Activated naive CD8-positive, alpha-beta T cell treated with anti-CD3 and anti-CD28 coated beads, Interleukin-2, amount 10 ng/mL, durations not matched to agents 7 days and 5 days (primary cell): Measurements from ENCODE around the gene FAM53B. TPM values are rescaled to one million over a fixed set of nuclear protein-coding genes. Genes with fewer than 3 reads are reported as not detected.

Source experiments
- ATAC-seq: fragments of 150-1000 bp; cut with Tn5 transposase; one replicate; pipeline ENCODE4 v1.10.0; 2021; ENCODE audit warnings: low read depth, moderate library complexity
- POLR2A ChIA-PET: fragments of 350-600 bp; sonication (Branson Sonifier 250); formaldehyde crosslinking; loops from one replicate; lab custom pipeline; 2021; ENCODE audit warnings: antibody characterized with exemption; lab: Charles Lee
- DNase-seq: peaks from one replicate; pipeline ENCODE4 v3.0.0; 2021
- H3K27ac Mint-ChIP-seq: one replicate; pipeline ENCODE4 v1.8.0; 2022; ENCODE audit warnings: mild to moderate bottlenecking, mixed read lengths
- H3K27me3 Mint-ChIP-seq: one replicate; pipeline ENCODE4 v1.8.0; 2022; ENCODE audit warnings: mild to moderate bottlenecking, moderate library complexity, mixed read lengths
- H3K36me3 Mint-ChIP-seq: one replicate; pipeline ENCODE4 v1.8.0; 2021; ENCODE audit warnings: mild to moderate bottlenecking, mixed read lengths
- H3K4me1 Mint-ChIP-seq: one replicate; pipeline ENCODE4 v1.8.0; 2021; ENCODE audit warnings: mixed read lengths
- H3K4me3 Mint-ChIP-seq: one replicate; pipeline ENCODE4 v1.8.0; 2022; ENCODE audit warnings: mild to moderate bottlenecking, moderate library complexity, mixed read lengths
- H3K9me3 Mint-ChIP-seq: one replicate; pipeline ENCODE4 v1.8.0; 2021; ENCODE audit warnings: mixed read lengths
- total RNA-seq, 2 experiments: library from RNA; stranded (reverse); gene quantifications; one replicate each; pipeline ENCODE4 v1.2.3, GENCODE V29; 2021

FAM53B gene
- total RNA-seq, 2 experiments from 2014 or later: 29.8 to 33.0 TPM

DNA sequence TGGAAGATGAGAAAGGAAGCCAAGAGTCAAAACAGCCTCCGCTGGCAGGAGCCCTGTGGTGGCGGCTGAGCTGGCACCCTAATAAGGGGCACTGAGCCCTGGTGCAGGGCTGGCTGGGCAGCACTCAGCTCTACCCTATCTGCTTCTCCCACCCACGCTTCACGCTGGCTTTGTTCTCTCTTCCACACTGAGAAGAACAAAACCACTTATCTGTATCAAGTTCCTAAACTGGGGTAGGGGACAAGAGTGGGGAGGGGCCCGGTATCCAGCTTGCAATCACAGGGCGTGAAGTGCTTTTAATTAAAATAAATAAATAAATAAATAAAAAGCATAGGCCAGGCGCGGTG is 52.1 kb downstream of the FAM53B start:
- ATAC-seq: no peak
- Mint-ChIP-seq H3K4me1 (peaks cover 44% of the 10 kb centered on the region), H3K36me3 (peaks cover 26% of the 10 kb centered on the region), H3K27me3 (no peaks in the 10 kb centered on the region), H3K4me3 (no peak overlapping the region), H3K9me3 (no peaks in the 10 kb centered on the region), H3K27ac (no peak overlapping the region)
- no peak for DNase-seq
- POLR2A ChIA-PET: interaction anchor here (1.0 kb wide), 1 partner anchor 27 kb away, joined by 3 read pairs; no protein-coding TSS in a partner anchor

DNA sequence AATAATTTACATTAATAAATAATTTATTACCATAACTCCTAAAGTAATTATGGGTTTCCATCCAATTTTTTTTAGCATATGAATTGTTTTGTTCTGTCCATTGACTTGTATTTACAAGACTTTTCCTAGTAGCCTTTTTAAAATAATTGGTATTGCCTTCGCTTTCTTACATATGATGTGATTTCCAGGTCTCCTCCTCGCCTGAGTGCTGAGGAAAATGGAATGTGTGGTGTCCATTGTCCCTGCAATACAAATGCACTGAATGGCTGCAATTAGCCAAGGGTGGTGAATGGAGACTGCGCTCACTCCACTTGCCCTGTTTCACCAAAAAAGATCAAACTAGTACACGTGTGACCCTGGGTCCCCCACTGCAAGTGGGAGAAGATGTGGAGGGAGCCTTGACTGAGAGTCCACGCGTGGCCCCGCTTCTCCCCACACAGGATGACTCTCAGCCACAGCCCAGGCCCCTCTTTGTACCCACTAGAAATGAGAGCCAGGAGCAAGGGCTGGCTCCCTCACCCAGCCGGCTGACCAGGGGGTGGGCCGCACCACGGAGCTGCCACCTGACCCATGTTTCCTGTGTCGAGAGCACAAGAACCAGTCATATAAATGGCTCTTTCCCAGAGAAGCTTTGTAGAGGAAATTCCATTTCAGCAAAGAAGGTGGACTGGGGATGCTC is 52.6 kb downstream of the FAM53B start:
- Mint-ChIP-seq H3K4me3 (no peak overlapping the region), H3K36me3 (peaks cover 26% of the 10 kb centered on the region), H3K4me1 (peaks cover 40% of the 10 kb centered on the region), H3K27me3 (no peaks in the 10 kb centered on the region), H3K9me3 (no peaks in the 10 kb centered on the region), H3K27ac (no peak overlapping the region)
- POLR2A ChIA-PET: interaction anchor here (1.0 kb wide), 1 partner anchor 28 kb away, joined by 3 read pairs; no protein-coding TSS in a partner anchor
- DNase-seq: no peak
- ATAC-seq: no peak

DNA sequence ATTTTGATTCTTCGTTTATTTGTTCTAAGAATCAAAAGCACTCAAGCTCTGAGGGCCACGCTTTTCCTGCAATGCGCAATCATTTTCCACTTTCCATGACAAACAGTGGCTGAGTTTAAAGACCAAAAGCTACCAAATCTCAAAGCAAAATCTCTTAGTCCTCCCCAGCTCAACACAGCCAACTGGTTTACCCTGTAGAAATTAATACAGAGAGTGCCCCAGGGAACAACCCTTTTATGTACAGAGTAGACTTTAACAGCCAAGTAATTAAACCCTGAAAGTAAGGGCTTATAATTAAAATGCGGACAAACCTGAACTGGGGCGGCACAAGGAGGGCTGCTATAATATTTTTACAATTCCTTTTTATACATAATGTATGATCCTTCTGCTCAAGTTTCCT is 53.2 kb downstream of the FAM53B start:
- Mint-ChIP-seq H3K4me1 (peaks cover 39% of the 10 kb centered on the region), H3K27ac (no peak overlapping the region), H3K4me3 (no peak overlapping the region), H3K36me3 (peaks cover 29% of the 10 kb centered on the region), H3K27me3 (no peaks in the 10 kb centered on the region), H3K9me3 (no peaks in the 10 kb centered on the region)
- DNase-seq: no peak
- POLR2A ChIA-PET: no interaction called here
- ATAC-seq: no peak

DNA sequence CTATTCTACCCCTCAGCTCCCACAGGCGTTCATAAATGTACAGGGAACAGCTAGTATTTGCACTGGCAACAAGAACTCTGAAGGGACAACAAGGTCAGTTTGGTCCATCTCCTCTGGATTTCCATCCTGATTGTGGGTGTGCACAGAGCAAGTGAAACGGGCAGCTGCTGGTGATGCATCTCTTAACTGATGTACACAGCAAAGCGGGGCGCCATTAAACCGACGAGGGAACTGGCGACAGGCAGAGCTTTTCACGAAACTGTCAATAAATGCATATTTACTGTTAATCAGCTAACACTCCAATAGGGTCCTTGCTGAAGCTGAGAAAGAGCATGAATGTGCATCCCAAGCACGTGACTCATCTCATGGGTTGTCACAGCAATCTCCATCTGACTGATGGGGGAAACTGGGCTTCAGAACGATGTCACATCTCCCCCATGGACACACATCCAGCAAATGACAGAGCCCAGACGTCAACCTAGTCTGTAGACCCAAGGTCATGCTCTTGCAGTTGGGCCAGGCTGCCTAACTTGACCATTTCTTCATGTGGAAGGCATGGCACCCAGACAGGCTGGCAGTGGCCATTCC is 54.2 kb downstream of the FAM53B start:
- Mint-ChIP-seq H3K9me3 (no peaks in the 10 kb centered on the region), H3K36me3 (peaks cover 30% of the 10 kb centered on the region), H3K4me1 (peaks cover 39% of the 10 kb centered on the region), H3K27ac (no peak overlapping the region), H3K4me3 (no peak overlapping the region), H3K27me3 (no peaks in the 10 kb centered on the region)
- ATAC-seq (no peak), DNase-seq (no peak)
- POLR2A ChIA-PET: interaction anchor here (0.5 to 3.2 kb wide), 4 partner anchors 11 to 49 kb away, joined by 3 to 17 read pairs (median 8); no protein-coding TSS in a partner anchor

DNA sequence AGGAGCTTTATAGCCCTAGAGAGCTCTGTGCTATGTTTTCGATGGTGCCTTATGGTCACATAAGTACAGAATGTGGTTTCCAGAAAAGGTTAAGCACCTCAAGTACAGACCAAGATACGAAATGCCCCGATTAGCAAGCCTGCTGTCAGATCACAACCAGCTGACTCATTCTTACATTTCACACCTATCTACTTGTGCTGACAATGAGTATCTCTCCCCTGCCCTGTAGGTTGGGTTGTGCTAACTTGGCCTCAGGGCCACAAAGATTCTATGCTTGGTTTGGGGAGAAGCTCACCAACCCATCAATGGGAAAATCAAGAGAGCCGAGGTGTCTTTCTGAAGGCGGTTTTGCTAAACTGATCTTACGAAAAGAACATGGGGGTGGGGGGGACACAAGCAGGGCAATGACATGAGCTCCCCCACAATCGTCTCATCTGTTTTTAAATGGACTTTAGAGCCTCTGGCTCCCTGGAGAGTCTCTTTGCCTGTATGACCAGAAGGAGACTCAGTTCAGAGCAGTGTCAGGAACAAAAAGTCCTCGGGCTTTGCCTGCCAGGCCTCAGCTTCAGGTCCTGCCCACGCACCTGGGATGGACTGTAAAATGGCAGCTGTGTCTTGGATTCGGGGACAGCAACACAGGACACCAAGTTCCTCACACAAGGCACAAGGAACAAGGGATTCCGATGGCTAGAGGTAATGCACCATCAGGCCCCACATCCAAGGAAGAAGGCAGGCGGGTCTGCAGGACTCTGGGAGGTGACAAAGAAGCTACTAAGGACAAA is 55.1 kb downstream of the FAM53B start:
- Mint-ChIP-seq H3K4me1 (peaks cover 39% of the 10 kb centered on the region), H3K4me3 (peak overlapping the region; percentile 15), H3K27ac (peak overlapping the region; percentile 44), H3K36me3 (peaks cover 32% of the 10 kb centered on the region), H3K9me3 (no peaks in the 10 kb centered on the region), H3K27me3 (no peaks in the 10 kb centered on the region)
- POLR2A ChIA-PET: interaction anchor here (0.8 to 3.2 kb wide), 6 partner anchors 11 to 52 kb away, joined by 3 to 17 read pairs (median 4); no protein-coding TSS in a partner anchor
- DNase-seq (no peak), ATAC-seq (peak; percentile 93)

DNA sequence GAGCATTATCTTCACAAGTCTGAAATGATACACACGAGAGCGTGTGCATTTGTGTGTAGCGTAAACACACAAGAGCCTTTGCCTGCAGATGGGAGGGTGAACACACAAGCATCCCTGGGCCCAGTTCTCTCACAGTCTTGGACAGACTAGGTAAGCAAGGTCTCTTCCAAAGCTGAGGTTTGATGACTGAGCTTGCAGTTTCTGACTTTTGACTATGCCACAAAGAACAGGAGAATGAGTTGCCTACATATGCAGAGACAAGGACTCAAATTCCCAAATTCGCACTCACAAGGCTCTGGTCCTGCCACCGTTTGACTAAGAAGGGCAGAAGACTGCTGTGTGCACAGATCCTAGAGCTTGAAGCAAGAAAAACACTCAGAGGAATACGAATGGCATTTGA is 55.8 kb downstream of the FAM53B start:
- Mint-ChIP-seq H3K36me3 (peaks cover 33% of the 10 kb centered on the region), H3K9me3 (no peaks in the 10 kb centered on the region), H3K27ac (no peak overlapping the region), H3K4me3 (no peak overlapping the region), H3K27me3 (no peaks in the 10 kb centered on the region), H3K4me1 (peaks cover 43% of the 10 kb centered on the region)
- POLR2A ChIA-PET: interaction anchor here (0.8 to 3.2 kb wide), 7 partner anchors 8 to 53 kb away, joined by 3 to 17 read pairs (median 5); no protein-coding TSS in a partner anchor
- ATAC-seq: no peak
- DNase-seq: no peak

DNA sequence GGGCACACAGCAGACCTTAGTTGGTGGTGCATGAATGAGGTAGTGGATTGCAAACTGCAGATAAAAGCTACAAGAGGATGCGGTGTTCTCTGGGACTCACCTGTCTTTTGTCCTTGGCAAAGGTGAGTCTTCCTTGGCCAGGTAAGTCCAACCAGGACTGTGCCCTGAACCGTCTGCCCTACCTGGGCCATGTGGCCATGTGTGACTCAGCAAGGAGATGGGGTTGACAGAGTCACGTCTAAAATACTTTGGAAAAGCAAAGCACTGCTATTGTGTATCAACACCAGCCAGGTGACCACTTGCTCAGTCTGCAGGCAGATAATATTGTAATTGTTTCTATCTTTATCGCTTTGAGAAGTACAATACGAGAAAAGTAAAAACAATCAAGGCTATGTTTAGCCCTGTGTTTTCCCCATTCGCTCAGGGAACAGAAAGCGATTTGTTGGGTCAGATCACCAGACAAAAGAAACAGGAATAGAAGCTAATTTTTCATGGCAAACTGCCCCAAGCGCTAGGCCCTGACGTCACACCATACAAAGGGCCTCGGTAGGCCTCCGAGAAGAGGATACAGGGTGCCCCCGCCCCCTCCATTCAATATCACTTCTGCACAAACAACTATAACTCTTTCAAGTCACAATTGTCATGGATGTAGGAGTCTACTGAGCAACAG is 57.3 kb downstream of the FAM53B start:
- H3K9me3 Mint-ChIP-seq: no peaks in the 10 kb centered on the region
- H3K27ac Mint-ChIP-seq: peak overlapping the region; percentile 58
- H3K36me3 Mint-ChIP-seq: peaks cover 33% of the 10 kb centered on the region
- ATAC-seq: no peak
- peaks cover 44% of the 10 kb centered on the region for H3K4me1 Mint-ChIP-seq
- DNase-seq: no peak
- H3K27me3 Mint-ChIP-seq: no peaks in the 10 kb centered on the region
- POLR2A ChIA-PET: interaction anchor here (1.6 to 3.2 kb wide), 3 partner anchors 10 to 32 kb away, joined by 6 to 17 read pairs (median 8); no protein-coding TSS in a partner anchor
- no peak overlapping the region for H3K4me3 Mint-ChIP-seq

DNA sequence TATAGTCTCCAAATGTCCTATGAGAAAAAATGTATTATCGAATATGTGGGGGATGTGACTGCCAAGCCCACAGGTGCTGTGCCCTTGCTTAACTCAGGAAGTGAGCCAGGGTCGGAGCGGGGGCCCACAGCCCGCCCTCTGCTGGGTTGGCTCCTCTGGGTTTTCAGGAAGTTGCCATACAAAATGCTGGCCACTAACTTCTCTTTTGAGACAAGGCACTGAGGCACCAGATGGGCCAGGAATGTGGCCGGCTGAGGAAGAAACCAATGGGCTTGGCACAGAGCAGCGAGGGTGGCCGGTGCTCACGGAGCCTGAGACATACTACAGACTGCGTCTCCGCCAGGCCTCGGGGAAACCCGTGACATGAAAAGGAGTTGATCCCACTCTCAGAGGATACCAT is 58.9 kb downstream of the FAM53B start:
- DNase-seq: no peak
- Mint-ChIP-seq H3K4me1 (peaks cover 45% of the 10 kb centered on the region), H3K27ac (no peak overlapping the region), H3K4me3 (no peak overlapping the region), H3K9me3 (no peaks in the 10 kb centered on the region), H3K27me3 (no peaks in the 10 kb centered on the region), H3K36me3 (peaks cover 41% of the 10 kb centered on the region)
- ATAC-seq: no peak
- POLR2A ChIA-PET: interaction anchor here (1.5 to 1.6 kb wide), 2 partner anchors 12 to 33 kb away, joined by 4 to 8 read pairs; no protein-coding TSS in a partner anchor

DNA sequence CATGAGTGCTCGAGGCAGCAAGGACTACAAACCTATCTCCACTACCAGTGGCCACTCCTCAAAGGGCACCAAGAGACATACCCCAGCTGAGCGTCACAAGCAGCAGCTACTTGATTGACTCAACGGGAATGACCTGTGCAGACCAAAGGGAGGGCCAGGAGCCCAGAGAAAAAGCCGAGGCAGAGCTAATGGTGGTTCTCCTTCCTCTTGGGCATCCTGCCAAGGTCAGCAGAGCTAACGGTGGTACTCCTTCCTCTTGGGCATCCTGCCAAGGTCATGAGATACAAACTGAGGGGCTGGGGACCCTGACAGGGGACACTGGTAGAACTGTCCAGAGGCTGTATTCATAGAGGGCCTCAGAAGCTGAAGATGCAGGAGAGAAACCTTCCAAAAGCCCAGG is 60.4 kb downstream of the FAM53B start:
- POLR2A ChIA-PET: interaction anchor here (0.9 kb wide), 1 partner anchor 13 kb away, joined by 3 read pairs; no protein-coding TSS in a partner anchor
- H3K36me3 Mint-ChIP-seq: peaks cover 37% of the 10 kb centered on the region
- no peak for ATAC-seq
- H3K9me3 Mint-ChIP-seq: no peaks in the 10 kb centered on the region
- peaks cover 44% of the 10 kb centered on the region for H3K4me1 Mint-ChIP-seq
- DNase-seq: no peak
- no peaks in the 10 kb centered on the region for H3K27me3 Mint-ChIP-seq
- no peak overlapping the region for H3K27ac Mint-ChIP-seq
- H3K4me3 Mint-ChIP-seq: no peak overlapping the region

DNA sequence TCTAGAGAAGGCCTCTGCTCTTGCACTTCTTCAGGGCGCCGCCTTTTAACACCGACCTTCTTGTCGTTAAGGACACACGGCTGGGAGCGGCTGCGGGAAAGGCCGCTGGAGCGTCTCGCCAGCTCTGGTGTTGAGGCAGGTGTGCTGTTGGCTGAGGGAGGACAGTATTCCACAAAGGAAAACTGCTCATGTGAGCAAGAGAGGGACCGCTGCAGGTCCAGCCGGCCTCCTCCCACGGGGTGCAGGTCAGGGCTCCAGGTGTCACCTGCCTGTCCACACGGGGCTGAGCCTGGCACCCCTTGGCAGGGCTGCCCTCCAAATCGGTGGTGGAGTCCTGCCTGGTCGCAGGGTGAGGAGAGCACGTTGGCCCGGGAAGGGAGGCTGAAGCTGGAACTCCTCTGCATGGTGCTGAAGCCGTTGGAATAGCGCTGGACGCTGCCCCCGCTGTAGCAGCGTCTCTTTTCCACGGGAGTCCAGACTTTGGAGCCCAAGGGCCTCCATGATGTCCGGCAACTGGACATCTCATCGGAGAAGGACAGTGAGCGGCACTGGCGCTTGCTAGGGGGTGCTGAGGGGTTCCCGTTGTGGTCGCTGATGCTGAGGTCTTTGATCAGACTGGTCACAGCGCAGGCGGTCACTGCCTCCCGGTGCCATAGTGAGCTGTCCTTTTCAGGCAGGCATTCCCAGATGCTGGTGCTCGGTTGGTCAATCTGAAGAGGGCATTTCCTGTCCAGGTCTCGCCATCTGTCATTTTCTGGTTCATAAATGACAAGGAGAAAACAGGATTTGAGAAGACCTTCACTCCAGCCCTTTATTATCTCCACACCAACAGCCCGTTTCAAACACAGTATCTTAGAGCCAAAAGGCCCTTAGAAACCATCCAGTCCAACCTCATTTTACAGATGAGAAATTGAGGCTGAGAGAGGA is 62.3 kb downstream of the FAM53B start:
- H3K4me3 Mint-ChIP-seq: no peak overlapping the region
- no peaks in the 10 kb centered on the region for H3K27me3 Mint-ChIP-seq
- POLR2A ChIA-PET: no interaction called here
- H3K4me1 Mint-ChIP-seq: peaks cover 49% of the 10 kb centered on the region
- no peak for ATAC-seq
- H3K36me3 Mint-ChIP-seq: peaks cover 32% of the 10 kb centered on the region
- no peaks in the 10 kb centered on the region for H3K9me3 Mint-ChIP-seq
- no peak overlapping the region for H3K27ac Mint-ChIP-seq
- DNase-seq: no peak

DNA sequence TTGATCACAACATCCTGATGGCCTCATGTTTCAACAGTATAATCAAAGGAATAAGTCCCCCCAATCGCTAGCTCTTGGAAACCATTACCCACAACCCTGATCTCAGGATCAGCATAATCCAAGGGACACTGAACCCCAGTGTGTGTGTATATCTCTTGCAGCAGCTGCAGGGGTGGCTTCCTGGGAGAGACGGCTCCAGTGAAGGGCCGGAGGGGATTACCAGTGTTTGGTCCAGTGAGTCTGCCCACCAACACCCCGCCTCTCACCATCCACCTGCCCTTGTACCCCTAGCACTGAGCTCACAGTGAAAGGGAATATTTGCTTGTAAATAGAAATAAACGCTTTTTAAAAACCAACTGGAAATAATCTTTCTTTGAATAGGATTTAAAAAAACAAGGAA is 63.1 kb downstream of the FAM53B start:
- Mint-ChIP-seq H3K27me3 (no peaks in the 10 kb centered on the region), H3K4me3 (no peak overlapping the region), H3K9me3 (no peaks in the 10 kb centered on the region), H3K36me3 (peaks cover 31% of the 10 kb centered on the region), H3K4me1 (peaks cover 50% of the 10 kb centered on the region), H3K27ac (no peak overlapping the region)
- ATAC-seq (no peak), DNase-seq (no peak)
- POLR2A ChIA-PET: no interaction called here

DNA sequence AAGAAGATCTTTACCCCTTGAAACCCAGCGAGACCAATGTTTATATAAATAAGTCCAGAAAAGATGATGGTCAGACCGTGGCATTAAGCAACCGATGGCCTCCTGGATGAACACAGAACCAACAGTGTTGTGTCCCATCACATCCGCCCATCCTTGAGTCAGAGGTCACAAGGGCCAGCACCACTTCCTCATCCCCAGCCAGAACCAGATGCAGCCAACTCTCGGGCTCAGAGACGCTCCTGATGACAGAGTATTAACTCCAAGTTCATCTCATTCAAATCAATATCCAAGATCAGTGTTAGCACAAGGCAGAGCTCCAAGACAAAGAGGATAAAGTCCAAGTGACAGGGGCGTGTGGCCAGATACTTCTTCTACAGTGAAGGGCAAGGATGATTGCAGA is 63.5 kb downstream of the FAM53B start:
- POLR2A ChIA-PET: no interaction called here
- no peaks in the 10 kb centered on the region for H3K27me3 Mint-ChIP-seq
- H3K9me3 Mint-ChIP-seq: no peaks in the 10 kb centered on the region
- no peak for DNase-seq
- no peak for ATAC-seq
- no peak overlapping the region for H3K27ac Mint-ChIP-seq
- no peak overlapping the region for H3K4me3 Mint-ChIP-seq
- peaks cover 46% of the 10 kb centered on the region for H3K4me1 Mint-ChIP-seq
- H3K36me3 Mint-ChIP-seq: peaks cover 27% of the 10 kb centered on the region
